OCI-LY3 (cell line): Measurements from ENCODE around the gene PDIA4.

Experiments
- H2AFZ ChIP-seq: fragments of 200-600, 300-600 bp; shearing (Covaris generic); 2 replicates; pipeline ENCODE4 v1.6.0; 2014; ENCODE audit warnings: antibody characterized with exemption, low read depth, low read length
- H3K27ac ChIP-seq: fragments of 200-600, 300-600 bp; sonication (generic); 2 replicates; pipeline ENCODE4 v1.5.1; 2014; ENCODE audit warnings: mild to moderate bottlenecking, low read length, moderate library complexity, mixed read lengths
- H3K27me3 ChIP-seq: fragments of 200-600, 300-600 bp; sonication (generic); 2 replicates; pipeline ENCODE4 v1.6.1; 2014; ENCODE audit warnings: low read depth, low read length, mixed read lengths
- H3K36me3 ChIP-seq: fragments of 200-600, 300-600 bp; sonication (generic); replicated peaks from 2 replicates; pipeline ENCODE3; 2014; ENCODE audit warnings: low read depth, low read length, mixed read lengths
- H3K4me1 ChIP-seq: fragments of 300-600, 200-600 bp; sonication (generic); 2 replicates; pipeline ENCODE4 v1.6.1; 2014; ENCODE audit warnings: low read length, mixed read lengths
- H3K4me2 ChIP-seq: fragments of 200-600, 300-600 bp; sonication (generic); 2 replicates; pipeline ENCODE4 v1.6.1; 2014; ENCODE audit warnings: low read length, mixed read lengths
- H3K4me3 ChIP-seq: fragments of 300-600, 200-600 bp; sonication (generic); 2 replicates; pipeline ENCODE4 v1.5.1; 2014; ENCODE audit warnings: antibody characterized with exemption, mild to moderate bottlenecking, low read length, moderate library complexity
- H3K79me2 ChIP-seq: fragments of 300-600, 200-600 bp; shearing (Covaris generic); 2 replicates; pipeline ENCODE4 v1.6.1; 2014; ENCODE audit warnings: mild to moderate bottlenecking, low read length, mixed read lengths
- H3K9ac ChIP-seq: fragments of 300-600, 200-600 bp; shearing (Covaris generic); 2 replicates; pipeline ENCODE4 v1.6.0; 2014; ENCODE audit warnings: mild to moderate bottlenecking, low read length, moderate library complexity
- H3K9me3 ChIP-seq: fragments of 200-600, 300-600 bp; shearing (Covaris generic); 2 replicates; pipeline ENCODE4 v1.6.1; 2014; ENCODE audit warnings: low read length, mixed read lengths; ENCODE audit not compliant: insufficient read depth
- H4K20me1 ChIP-seq: fragments of 200-600, 300-600 bp; sonication (generic); 2 replicates; pipeline ENCODE4 v1.6.1; 2016; ENCODE audit warnings: low read length, mixed read lengths; ENCODE audit not compliant: insufficient read depth
- CTCF ChIP-seq: fragments of 200-600, 300-600 bp; sonication (generic); IDR thresholded peaks from 2 replicates; pipeline ENCODE4 v1.5.1; 2014; ENCODE audit warnings: antibody characterized with exemption, low read length, low read depth
- EZH2phosphoT487 ChIP-seq: fragments of 200-600 bp; shearing (Covaris generic); IDR thresholded peaks from 2 replicates; pipeline ENCODE4 v1.6.1; 2018; ENCODE audit warnings: antibody characterized with exemption, mixed run types, low read depth

PDIA4 gene

GRCh38 chr7:148953676-148954075 is 74.6 kb downstream of the PDIA4 start:
- no peak overlapping the region for H3K27ac ChIP-seq
- H3K9me3 ChIP-seq: no peaks in the 10 kb centered on the region
- no peak overlapping the region for H3K4me2 ChIP-seq
- no peaks in the 10 kb centered on the region for H3K4me1 ChIP-seq
- no peaks in the 10 kb centered on the region for H3K27me3 ChIP-seq
- no peak overlapping the region for H2AFZ ChIP-seq
- no peaks in the 10 kb centered on the region for H3K79me2 ChIP-seq
- no peak overlapping the region for H3K4me3 ChIP-seq
- H3K36me3 ChIP-seq: no peaks in the 10 kb centered on the region
- TF ChIP-seq EZH2phosphoT487 (no peak), CTCF (no peak)
- H3K9ac ChIP-seq: no peak overlapping the region
- no peaks in the 10 kb centered on the region for H4K20me1 ChIP-seq
